Iris pigment epithelial cell (primary cell): Measurements from ENCODE around the gene MGLL.
"Not testable (repeated sequence)": the region's sequence is repeated elsewhere in the genome, so short reads cannot be mapped to it uniquely, and the experiment has no call there.

ENCODE experiments used
- DNase-seq: peaks from one replicate; pipeline ENCODE4 v3.0.0-alpha.2; 2011; ENCODE audit warnings: low read depth

Gene MGLL

DNA sequence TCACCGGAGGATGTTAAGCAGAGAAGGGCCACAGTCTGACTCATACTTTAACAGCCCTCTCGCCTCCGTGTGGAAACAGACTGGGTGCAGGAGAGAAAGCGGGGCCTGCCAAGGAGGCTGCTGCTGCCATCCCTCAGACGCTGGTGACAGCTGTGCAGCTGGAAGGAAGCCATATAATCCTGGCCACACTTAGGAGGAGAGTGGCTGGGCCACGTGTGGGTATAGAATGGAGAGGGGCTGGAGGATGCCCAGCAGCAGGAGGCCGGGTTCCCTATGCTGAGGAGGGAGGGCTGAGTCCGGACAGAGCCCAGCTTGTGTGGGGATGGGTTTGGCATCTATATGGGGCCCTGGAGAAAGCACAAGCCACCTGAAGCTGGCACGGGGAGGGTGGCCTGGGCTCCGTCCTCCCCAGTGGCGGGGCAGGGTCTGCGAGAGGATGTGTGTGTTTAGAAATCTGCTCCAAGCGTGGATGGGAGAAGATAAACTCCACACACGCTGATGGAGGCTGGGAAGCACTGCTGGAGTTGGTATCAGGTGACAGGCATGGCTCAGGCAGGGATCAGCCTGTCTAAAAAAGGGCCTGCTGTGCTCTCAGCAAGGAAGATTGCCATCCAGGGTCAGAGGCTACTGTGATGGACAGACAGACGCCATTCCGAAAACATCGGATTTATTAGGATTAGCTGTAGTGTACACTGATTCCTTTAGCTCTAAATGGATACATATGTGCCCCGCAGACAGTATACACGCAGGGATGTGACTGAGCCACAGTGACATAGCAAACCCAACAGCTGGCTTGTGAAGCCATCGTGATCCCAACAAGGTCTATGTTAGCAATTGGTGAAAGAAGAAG lies 133.7 kb downstream of the MGLL start:
- DNase-seq, result peak; percentile 58

DNA sequence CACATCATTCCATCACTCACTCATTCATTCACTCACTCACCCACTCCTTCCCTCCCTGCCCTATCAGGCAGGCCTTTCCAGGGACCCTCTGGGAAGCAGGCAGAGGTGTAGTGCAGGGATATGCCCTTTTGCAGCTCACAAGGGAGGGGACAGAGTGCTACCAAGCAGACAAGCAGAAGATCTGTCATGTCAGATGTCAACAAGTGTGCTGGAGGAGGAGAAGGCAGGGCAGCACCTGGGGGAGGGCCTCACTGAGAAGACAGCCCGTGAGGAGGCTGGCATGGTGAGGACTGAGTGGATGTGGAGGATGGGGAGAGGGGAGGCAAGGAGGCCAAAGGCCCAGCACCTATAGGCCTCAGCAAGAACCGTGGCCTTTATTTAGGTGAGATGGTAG lies 134.3 kb downstream of the MGLL start:
- no peak for DNase-seq

DNA sequence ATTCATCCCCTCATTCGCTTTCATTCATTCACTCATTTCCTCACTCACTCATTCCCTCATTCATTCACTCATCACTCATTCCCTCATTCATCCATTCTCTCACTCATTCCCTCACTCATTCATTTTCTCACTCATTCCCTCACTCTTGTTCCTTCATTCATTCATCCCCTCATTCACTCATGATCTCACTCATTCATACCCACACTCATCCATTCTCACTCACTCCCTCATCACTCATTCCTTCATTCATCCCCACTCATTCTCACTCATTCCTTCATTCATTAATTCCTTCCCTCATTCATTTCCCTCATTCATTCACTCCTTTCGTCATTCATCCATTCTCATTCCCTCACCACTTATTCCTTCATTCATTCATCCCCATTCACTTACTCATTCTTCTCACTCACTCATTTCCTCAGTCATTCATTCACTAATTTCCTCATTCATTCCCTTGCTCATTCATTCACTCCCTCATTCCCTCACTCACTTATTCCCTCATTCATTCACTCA lies 135.0 kb downstream of the MGLL start:
- DNase-seq, result no peak

DNA sequence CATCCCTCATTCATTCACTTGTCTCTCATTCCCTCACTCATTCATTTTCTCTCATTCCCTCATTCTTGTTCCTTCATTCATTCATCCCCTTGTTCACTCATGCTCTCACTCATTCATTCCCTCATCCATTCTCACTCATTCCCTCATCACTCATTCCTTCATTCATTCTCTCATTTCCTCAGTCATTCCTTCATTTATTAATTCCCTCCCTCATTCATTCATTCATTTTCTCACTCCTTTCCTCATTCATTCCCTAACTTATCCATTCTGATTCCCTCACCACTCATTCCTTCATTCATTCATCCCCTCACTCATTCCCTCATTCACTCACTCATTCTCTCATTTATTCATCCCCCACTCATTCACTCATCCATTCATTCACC lies 135.8 kb downstream of the MGLL start:
- no peak for DNase-seq

DNA sequence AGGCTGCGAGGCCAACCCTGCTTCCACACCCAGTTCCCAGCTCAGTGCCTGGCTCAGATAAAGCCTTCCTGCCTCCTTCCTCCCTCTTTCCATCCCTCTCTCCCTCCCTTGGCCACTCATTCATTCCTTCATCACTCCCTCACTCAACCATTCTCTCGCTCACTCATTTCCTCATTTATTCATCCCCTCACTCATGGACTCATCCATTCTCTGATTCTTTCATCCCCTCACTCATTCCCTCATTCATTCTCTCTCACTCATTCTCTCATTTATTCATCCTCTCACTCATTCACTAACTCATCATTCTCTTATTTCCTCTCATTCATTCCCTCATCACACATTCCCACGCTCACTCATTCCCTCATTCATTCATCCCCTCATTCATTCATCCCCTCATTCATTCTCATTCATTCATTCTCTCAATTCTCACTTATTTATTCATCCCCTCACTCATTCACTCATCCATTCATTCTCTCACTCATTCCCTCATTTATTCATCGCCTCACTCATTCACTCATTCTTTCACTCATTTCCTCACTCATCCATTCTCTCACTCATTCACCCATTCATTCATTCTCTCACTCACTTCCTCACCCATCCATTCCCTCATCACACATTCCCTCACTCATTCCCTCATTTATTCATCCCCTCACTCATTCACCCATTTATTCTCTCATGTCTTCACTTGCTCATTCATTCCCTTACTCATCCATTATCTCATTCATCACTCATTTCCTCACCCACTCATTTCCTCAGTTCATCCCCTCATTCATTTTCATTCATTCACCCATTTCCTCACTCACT lies 136.4 kb downstream of the MGLL start:
- DNase-seq, result no peak

DNA sequence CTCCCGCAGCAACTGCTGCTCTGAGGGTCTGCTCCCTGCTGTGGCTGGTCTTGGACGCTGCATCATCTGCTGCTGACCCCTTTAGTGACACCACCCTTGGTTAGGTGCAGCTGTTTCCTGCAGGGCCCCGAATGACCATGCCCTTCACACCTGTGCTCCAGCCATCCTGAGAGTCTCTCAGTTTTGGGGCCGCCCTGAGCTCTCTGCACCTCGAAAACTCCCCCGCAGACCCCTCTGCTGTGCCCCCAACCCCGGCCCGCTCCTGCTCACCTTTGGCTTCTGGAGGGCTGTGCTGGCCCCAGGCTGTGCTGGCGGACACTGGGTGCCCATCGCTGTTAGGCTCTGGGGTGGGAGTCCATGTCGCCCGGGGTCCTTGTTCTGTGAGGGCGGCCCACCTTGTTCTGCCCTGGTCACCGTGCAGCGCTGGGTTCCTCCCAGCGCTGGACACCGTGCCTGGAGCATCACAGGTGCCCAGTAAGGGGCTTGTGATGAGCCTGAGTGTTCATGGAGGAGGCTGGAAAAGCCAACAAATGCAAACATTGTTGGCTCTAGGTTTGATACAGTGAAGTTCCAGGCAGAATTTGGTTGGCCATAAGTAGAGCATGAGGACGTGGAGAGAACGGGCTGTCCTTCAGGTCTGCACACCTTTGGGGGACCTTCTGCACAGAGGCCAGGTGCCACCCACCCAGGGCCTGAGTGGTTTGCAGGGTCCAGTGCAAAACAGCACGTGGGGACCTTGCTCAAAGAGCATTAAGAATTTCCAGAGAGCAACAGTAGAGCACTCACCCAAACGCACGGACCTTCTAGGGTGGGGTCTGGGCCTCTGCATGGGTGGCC lies 137.2 kb downstream of the MGLL start:
- DNase-seq, result no peak

DNA sequence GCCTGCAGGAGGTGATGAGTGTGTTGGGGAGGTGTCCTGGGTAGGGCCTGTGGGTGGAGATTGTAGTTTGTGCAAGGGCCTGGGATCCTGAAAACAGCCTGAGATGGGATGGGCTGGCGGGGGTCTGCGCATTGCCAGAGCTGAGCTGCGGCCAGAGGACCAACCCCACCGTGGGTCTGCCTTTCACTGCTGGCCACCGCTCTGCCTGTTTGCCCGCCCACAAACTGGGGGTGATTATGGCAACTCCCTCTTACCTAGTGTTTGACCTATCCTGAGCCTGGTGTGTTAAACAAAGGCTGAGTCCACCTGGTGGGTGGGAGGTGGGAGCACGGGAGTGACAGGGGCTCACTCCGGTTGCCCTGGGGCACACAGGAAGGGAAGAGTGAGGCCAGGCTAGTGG lies 139.8 kb downstream of the MGLL start:
- no peak for DNase-seq

DNA sequence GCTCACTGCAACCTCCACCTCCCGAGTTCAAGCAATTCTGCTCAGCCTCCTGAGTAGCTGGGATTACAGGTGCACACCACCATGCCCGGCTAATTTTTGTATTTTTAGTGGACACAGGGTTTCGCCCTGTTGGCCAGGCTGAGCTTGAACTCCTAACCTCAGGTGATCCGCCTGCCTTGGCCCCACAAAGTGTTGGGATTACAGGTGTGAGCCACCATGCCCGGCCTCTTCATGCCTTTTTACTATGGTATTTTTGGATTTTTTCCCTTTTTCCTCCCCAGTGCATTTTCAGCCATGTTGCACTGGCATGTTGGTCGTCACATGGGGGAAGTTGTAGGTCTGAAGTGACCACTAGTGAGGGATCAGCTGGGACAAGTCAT lies 140.2 kb downstream of the MGLL start:
- DNase-seq, result not testable (repeated sequence)

DNA sequence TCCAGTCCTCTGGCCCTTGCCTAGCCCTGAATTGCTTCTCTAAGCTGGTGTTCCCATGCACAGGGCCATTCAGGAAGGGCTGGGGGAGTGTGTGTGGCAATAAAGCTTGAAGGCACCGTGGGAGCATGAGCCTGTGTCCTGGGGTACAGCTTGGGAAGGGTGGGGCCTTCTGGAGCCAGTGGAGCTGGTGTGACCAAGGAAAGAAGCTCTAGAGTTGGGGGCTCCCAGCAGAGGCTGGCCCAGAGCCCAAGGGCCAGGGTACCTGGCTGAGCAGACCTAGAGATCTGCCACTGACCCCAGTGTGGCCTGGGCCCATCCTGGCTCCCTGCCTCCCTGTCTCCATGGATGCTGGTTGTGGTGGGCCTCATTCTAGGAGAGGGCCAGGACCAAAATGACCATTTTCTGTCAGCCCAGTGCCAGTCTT lies 141.5 kb downstream of the MGLL start:
- no peak for DNase-seq

DNA sequence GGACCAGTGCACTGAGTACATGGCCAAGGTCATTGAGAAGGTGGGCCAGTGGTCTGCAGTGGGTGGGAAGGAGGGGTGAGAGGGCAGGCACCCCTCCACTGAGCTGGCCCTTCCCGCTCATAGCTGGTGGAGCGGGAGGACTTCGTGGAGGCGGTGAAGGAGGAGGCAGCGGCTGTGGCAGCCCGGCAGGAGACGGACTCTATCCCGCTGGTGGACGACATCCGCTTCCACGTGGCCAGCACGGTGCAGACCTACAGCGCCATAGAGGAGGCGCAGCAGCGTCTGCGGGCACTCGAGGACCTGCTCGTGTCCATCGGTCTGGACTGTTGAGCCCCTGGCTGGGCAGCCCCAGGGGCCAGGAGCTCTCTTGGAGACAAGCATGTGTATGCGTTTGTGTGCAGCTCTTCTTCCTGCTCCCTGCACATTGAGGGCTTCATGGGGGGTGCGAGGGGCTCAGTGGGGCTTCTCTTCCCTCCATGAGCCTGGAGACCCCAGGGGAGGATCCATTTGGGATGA lies 142.1 kb downstream of the MGLL start:
- no peak for DNase-seq

DNA sequence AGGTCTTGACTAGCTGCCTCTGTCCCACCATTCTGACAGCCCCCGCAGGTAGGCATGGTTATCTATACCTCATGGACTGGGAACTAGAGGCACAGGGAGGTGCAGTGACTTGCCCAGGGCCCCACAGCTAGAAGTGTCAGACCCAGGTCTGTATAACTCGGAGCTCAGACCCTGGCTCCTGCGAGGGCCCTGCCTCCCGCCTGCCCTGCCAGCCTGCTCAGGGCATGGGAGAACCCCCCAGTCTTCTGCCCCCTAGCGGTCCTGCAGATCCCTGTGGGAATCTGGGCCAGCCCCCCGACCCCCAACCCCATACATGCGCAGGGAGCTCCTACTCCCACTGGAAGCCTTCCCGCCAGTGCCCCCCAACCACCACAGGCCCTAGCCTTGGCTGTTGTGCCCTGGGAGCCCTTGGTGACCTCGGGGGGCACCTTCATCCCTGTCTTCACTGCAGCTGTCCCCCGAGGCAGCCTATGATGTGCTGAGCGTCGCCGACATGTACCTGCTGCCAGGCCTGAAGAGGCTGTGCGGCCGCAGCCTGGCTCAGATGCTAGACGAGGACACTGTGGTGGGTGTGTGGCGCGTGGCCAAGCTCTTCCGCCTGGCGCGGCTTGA lies 142.7 kb downstream of the MGLL start:
- no peak for DNase-seq

DNA sequence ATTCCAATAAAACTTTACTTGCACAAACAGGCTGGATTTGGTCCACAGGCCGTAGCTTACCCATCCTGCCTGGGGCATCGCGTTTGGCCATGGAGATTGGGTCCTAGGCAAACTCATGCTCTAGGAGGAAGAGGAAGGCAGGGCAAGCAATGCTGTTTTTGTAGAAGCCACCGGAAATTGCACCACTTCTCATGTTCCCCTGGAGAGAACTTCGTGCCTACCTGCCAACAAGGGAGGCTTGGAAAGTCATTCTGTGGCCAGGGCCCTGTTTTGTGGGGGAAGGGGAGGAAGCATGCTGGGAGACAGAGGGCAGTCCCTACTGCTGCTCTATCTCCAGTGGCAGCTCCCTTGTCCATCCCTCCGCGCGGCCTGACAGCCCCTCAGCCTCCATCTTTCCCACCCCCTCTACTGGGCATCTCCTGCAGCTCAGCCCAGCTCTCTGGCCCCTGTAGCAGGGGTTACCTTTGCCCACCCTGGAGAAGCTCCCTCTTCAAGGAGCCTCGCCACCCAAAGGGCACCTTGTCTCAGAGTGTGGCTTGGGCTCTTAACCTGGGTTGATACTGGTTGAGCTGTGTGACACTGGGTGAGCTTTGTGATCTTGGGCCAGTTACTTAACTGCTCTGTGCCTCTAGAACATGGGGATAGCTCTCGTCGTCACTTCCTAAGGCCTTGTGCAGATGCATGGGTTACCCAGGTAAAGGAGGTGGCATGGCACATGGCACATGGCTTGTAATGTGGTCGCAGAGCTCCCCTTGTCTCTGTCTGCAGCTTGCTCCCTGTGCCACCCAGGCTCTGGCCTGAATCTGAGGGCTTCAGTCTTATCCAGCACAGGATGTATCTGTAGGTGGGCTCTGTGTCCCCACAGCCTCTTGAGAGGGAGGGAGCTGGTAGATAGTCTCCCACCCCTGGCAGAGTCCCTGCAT lies 143.4 kb downstream of the MGLL start:
- DNase-seq, result no peak

DNA sequence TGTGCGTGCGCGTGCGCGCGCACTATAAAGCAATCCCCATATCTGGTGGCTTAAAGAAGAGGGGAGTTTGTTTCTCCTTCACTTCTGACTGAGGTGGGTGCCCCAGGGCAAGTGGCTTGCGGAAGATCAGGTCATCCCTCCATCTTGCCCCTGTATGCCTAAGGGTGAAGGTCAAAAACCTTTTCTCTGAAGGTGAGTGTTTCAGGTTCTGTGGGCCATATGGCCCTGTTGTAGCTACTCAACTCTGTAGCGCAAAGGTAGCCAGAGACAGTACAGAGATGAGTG lies 144.1 kb downstream of the MGLL start:
- no peak for DNase-seq

DNA sequence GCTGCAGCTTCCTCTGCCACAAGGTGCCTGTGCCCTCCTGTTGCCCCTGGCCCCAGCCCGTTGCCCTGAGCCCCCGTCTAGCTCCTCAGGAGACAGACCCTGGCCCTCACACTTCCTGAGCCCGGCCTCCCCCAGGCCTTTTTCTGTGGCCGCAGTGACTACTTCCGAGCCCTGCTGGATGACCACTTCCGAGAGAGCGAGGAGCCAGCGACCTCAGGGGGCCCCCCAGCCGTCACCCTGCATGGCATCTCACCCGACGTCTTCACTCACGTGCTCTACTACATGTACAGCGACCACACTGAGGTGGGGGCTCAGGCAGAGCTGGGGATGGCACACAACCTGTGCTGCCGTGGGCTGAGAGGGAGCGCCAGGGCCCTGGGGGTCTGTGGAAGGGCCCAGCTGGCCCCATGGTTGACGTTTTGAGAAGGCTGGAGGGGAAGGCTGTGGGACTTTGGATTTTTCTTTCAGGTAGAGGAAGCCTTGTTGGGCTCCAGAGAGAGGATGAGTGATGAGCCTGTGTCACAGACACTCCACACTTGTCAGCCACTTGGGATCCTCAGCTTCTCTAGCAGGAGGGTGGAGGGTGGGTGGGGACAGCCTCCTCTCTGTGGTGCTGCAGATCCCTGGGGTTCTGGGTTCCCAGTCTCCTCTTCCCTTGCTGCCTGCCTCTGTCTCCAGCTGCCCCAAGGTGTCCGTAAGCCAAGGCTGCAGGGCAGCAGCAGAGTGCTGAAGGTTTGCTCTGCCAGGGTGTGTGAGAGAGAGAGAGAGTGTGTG lies 144.6 kb downstream of the MGLL start:
- no peak for DNase-seq

DNA sequence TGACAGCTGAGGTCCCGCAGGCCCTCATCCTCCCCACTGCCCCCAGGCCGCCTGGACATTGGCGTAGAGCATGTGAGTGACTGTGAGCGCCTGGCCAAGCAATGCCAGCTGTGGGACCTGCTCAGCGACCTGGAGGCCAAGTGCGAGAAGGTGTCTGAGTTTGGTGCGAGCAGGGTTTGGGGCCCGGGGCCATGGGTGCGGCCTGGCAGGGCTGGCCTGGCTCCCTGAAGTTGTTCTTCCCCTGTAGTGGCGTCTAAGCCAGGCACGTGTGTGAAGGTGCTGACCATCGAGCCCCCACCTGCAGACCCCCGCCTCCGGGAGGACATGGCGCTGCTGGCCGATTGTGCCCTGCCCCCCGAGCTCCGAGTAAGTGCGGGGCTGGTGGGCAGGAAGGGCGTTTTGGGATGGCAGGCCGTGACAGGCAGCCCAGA lies 145.4 kb downstream of the MGLL start:
- no peak for DNase-seq

DNA sequence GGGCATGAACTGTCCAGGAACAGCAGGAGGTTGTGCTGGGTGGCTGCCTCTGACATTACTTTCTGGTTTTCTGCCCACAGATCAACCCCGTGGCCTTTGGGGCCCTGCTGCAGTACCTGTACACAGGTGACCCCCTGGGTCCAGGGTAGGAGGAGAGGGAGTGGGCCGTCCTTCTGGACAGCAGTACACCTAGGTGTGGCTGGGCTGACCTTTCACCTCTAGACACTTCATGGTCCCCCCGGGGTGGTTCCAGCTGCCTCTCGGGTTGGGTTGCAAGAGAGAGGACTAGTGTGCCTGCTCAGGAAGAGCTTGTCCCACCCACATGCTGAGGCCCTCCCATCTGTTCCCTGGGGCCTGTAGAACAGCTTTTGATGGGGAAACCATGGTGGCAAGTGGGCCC lies 145.9 kb downstream of the MGLL start:
- no peak for DNase-seq

DNA sequence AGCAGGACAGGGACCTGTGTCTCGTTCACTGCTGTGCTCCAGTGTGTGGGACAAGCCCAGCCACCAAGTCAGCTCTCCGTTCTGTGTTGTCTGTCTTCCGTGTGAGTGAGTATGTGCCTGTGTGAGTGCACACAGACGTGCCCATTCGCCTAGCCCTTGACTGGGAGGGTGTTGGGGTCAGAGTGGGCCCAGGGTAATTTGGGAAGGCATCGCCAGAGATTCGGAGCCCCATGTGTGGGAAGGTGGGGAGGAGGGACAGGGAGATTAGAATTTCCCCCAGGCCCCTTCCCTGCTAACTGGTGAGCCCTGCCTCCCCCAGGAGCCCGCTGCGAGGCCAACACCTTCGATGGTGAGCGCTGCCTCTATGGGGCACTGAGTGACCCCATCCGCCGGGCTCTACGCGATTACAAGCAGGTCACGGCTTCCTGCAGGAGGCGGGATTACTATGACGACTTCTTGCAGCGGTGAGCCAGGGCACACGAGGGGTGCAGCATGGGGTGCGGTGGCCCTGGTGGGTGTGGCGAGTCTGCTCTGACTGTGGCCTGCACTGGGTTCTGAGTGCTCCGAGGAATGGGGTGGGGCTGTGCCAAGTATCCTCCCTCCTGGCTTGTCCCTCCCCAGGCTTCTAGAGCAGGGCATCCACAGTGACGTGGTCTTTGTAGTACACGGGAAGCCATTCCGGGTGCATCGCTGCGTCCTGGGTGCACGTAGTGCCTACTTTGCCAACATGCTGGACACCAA lies 146.5 kb downstream of the MGLL start:
- DNase-seq, result no peak

DNA sequence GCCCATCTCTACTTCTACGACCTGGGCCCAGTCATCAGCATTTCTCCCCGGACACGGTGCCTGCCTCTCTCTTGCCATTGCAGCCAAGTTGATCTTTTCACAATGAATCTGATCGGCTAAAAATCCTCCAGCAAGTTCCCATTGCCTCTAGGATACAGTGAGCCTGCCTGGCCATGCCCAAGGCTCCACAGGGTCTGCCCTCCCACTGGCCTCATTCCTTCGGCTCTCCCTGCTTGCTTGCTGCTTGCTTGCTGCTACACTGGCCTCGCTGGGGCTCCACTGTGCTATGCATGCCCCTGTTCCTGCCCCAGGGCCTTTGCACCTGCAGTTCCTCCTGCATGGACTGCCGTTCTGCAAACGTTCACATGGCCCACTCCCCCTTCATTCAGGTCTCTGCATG lies 147.5 kb downstream of the MGLL start:
- DNase-seq, result no peak

DNA sequence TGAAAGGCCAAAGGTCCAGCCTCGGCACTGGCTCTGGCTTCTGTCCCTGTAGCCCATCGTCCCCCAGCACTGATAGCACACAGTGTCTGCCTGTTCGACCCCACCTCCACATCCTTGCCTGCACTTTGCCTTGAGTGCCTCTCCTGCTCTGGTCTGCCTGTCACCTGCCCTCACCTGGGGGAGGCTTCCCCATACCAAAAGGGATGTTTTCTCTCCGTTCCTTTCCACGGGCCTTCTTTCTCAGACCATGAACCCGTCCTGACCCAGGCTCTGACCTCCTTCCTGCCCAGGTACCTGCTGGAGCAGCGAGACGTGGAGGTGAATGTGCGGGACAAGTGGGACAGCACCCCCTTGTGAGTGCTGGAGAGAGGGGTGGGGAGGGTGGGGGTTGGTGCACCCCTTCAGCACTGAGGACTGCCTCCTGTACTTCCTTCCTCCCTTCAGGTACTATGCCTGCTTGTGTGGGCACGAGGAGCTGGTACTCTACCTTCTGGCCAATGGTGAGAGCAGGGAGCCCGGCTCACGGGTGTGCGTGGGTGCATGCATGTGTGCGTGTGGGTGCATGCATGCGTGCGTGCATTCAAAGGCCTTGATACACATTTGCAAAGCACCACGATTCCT lies 148.1 kb downstream of the MGLL start:
- DNase-seq, result no peak
